GM23338 (cell line): ENCODE measurements around the gene AAR2. TPM values are rescaled to one million over a fixed set of nuclear protein-coding genes. Genes with fewer than 3 reads are reported as not detected.
A peak's percentile ranks its signal among the peaks of the same experiment; 100 is the strongest.

ENCODE experiments used
- ATAC-seq: fragments of 200-7000 bp; cut with Tn5 transposase; 3 replicates; pipeline ENCODE4 v1.9.1; 2020
- DNase-seq: peaks from one replicate; pipeline ENCODE4 v3.0.0-alpha.2; 2015; ENCODE audit warnings: low spot score
- H2AFZ ChIP-seq: fragments of 200-600 bp; sonication (generic); 2 replicates; pipeline ENCODE4 v1.8.0; 2016; ENCODE audit warnings: antibody characterized with exemption, mild to moderate bottlenecking, moderate library complexity
- H3F3A ChIP-seq: fragments of 200-600 bp; sonication (generic); replicated peaks from 2 replicates; pipeline ENCODE4 v1.8.0; 2017; ENCODE audit warnings: antibody characterized with exemption, mixed run types, low read depth
- H3K27ac ChIP-seq: fragments of 200-600 bp; sonication (generic); 2 replicates; pipeline ENCODE4 v1.6.1; 2016; ENCODE audit warnings: low read depth
- H3K27me3 ChIP-seq: fragments of 200-600 bp; sonication (generic); 2 replicates; pipeline ENCODE4 v1.8.0; 2016; ENCODE audit warnings: mild to moderate bottlenecking, mixed run types, moderate library complexity; ENCODE audit not compliant: insufficient read depth
- H3K36me3 ChIP-seq: fragments of 200-600 bp; sonication (generic); 2 replicates; pipeline ENCODE4 v1.8.0; 2016; ENCODE audit warnings: mild to moderate bottlenecking; ENCODE audit not compliant: insufficient read depth
- H3K4me1 ChIP-seq: fragments of 200-600 bp; sonication (generic); 2 replicates; pipeline ENCODE4 v1.8.0; 2016; ENCODE audit warnings: mild to moderate bottlenecking, moderate library complexity; ENCODE audit not compliant: insufficient read depth
- H3K4me2 ChIP-seq: fragments of 200-600 bp; sonication (generic); 2 replicates; pipeline ENCODE4 v1.7.1; 2017; ENCODE audit warnings: mixed run types
- H3K4me3 ChIP-seq: fragments of 200-600 bp; sonication (generic); 2 replicates; pipeline ENCODE4 v1.6.1; 2016; ENCODE audit warnings: mixed run types
- H3K79me2 ChIP-seq: fragments of 200-600 bp; sonication (generic); replicated peaks from 2 replicates; pipeline ENCODE4 v1.8.0; 2017; ENCODE audit warnings: mild to moderate bottlenecking; ENCODE audit not compliant: insufficient read depth
- H3K9me2 ChIP-seq: fragments of 200-600 bp; sonication (generic); 2 replicates; pipeline ENCODE4 v1.8.0; 2017; ENCODE audit not compliant: insufficient read depth
- H4K20me1 ChIP-seq: fragments of 200-600 bp; sonication (generic); replicated peaks from 2 replicates; pipeline ENCODE4 v1.8.0; 2017; ENCODE audit warnings: mild to moderate bottlenecking; ENCODE audit not compliant: insufficient read depth
- H3K27ac Mint-ChIP-seq: 2 replicates; pipeline ENCODE4 v1.8.0; 2020; ENCODE audit warnings: inconsistent platforms, mild to moderate bottlenecking, moderate library complexity, mixed read lengths
- H3K27me3 Mint-ChIP-seq: 3 replicates; pipeline ENCODE4 v1.8.0; 2022; ENCODE audit warnings: low read depth, mild to moderate bottlenecking, moderate library complexity, mixed read lengths, inconsistent platforms; ENCODE audit not compliant: insufficient read depth, poor library complexity
- H3K36me3 Mint-ChIP-seq: 3 replicates; pipeline ENCODE4 v1.8.0; 2021; ENCODE audit warnings: low read depth, mild to moderate bottlenecking, inconsistent platforms, moderate library complexity, mixed read lengths
- H3K4me1 Mint-ChIP-seq: 3 replicates; pipeline ENCODE4 v1.8.0; 2020; ENCODE audit warnings: mild to moderate bottlenecking, inconsistent platforms, mixed read lengths
- H3K4me3 Mint-ChIP-seq: 3 replicates; pipeline ENCODE4 v1.8.0; 2021; ENCODE audit warnings: moderate library complexity, mild to moderate bottlenecking, inconsistent platforms, mixed read lengths
- H3K9me3 Mint-ChIP-seq: 3 replicates; pipeline ENCODE4 v1.8.0; 2020; ENCODE audit warnings: moderate library complexity, mild to moderate bottlenecking, inconsistent platforms, mixed read lengths
- CREB1 ChIP-seq: fragments of 250-450 bp; sonication (Bioruptor Pico); IDR thresholded peaks from 2 replicates; pipeline ENCODE4 v1.5.0; 2020; ENCODE audit warnings: low read depth, mild to moderate bottlenecking, moderate library complexity
- EZH2phosphoT487 ChIP-seq: fragments of 200-600 bp; sonication (generic); IDR thresholded peaks from one replicate; pipeline ENCODE4 v1.8.1; 2018; ENCODE audit warnings: antibody characterized with exemption; ENCODE audit not compliant: unreplicated experiment
- JUNB ChIP-seq: IDR thresholded peaks from one replicate; pipeline ENCODE4 v1.6.1; 2016; ENCODE audit warnings: antibody characterized with exemption; ENCODE audit not compliant: unreplicated experiment
- NANOG ChIP-seq: IDR thresholded peaks from 2 replicates; pipeline ENCODE4 v1.6.1; 2016; ENCODE audit warnings: antibody characterized with exemption, borderline replicate concordance
- STAT1 ChIP-seq: IDR thresholded peaks from one replicate; pipeline ENCODE4 v1.6.1; 2016; ENCODE audit warnings: antibody characterized with exemption; ENCODE audit not compliant: unreplicated experiment
- ZNF114 ChIP-seq: fragments of 250-450 bp; sonication (Bioruptor Pico); IDR thresholded peaks from 2 replicates; pipeline ENCODE4 v1.5.0; 2020; ENCODE audit warnings: mild to moderate bottlenecking, moderate library complexity
- ZNF331 ChIP-seq: fragments of 250-450 bp; sonication (Bioruptor Pico); IDR thresholded peaks from 2 replicates; pipeline ENCODE4 v1.5.0; 2020; ENCODE audit warnings: low read depth, mild to moderate bottlenecking, moderate library complexity
- polyA plus RNA-seq: library from polyadenylated mRNA; unstranded; fragments of >200 nt; fragmentation: Nextera tagmentation; extraction: Ambion mirVana; gene quantifications from 2 replicates; pipeline ENCODE4 v1.2.1, GENCODE V29; 2016
- total RNA-seq: library from RNA; depleted of rRNA; stranded (reverse); fragments of >200 nt; shearing (Covaris generic); gene quantifications from 2 replicates; pipeline ENCODE4 v1.2.3, GENCODE V29; 2014
- TF ChIP-seq, protein P1 (sequence below), 2 experiments: fragments of 200-600 bp in 1 of 2; sonication (generic) in 1 of 2; conservative IDR thresholded peaks; 2 replicates each; pipeline versions ENCODE4 v1.5.1 to v1.6.1; 2016 to 2017; ENCODE audit warnings: antibody characterized with exemption in 2 of 2, low read depth in 2 of 2, mild to moderate bottlenecking in 2 of 2, moderate library complexity in 1 of 2
- TF ChIP-seq, protein P2 (sequence below): IDR thresholded peaks from 2 replicates; pipeline ENCODE4 v1.6.1; 2016; ENCODE audit warnings: antibody characterized with exemption
- TF ChIP-seq, protein P3 (sequence below): fragments of 250-450 bp; sonication (Bioruptor Pico); IDR thresholded peaks from 2 replicates; pipeline ENCODE4 v1.5.0; 2020; ENCODE audit warnings: mild to moderate bottlenecking, moderate library complexity

AAR2 gene
- total and polyA plus RNA-seq, 2 experiments from 2014 or later = 15.8 to 32.6 TPM

DNA sequence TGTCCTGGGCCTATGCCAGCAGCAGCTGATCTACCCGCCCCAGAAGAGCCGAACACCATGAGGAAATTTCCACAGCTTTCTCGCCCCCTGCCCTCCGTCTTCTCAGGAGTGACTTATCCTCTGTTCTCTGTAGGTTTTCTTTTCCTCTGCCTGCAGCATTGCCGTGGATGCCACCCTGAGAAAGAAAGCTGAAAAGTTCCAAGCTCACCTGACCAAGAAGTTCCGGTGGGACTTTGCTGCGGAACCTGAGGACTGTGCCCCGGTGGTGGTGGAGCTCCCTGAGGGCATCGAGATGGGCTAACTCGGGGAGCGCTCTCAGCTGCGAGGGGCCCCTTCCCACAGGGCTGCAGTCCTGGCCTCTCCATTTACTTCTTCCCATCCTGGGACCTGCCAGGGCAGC, 19.2 kb downstream of the AAR2 start:
- Histone ChIP-seq H3K79me2 (0 out of 2 replicates have a peak, but pooled peaks cover 4% of the 10 kb centered on the region), H3K9me2 (no peaks in the 10 kb centered on the region), H3K4me3 (no peak overlapping the region), H3K36me3 (peaks cover 4% of the 10 kb centered on the region; the same call in 1 of the 2 replicates), H3K27ac (no peak overlapping the region), H3K4me1 (peaks cover 7% of the 10 kb centered on the region; the same call in 1 of the 2 replicates), H4K20me1 (peaks cover 12% of the 10 kb centered on the region; the same call in 1 of the 2 replicates), H3K27me3 (no peaks in the 10 kb centered on the region), H2AFZ (no peak overlapping the region), H3F3A (no peaks in the 10 kb centered on the region), H3K4me2 (no peak overlapping the region)
- TF ChIP-seq ZNF331 = no peak
- no peak for TF ChIP-seq ZNF114
- TF ChIP-seq, protein P1, sequence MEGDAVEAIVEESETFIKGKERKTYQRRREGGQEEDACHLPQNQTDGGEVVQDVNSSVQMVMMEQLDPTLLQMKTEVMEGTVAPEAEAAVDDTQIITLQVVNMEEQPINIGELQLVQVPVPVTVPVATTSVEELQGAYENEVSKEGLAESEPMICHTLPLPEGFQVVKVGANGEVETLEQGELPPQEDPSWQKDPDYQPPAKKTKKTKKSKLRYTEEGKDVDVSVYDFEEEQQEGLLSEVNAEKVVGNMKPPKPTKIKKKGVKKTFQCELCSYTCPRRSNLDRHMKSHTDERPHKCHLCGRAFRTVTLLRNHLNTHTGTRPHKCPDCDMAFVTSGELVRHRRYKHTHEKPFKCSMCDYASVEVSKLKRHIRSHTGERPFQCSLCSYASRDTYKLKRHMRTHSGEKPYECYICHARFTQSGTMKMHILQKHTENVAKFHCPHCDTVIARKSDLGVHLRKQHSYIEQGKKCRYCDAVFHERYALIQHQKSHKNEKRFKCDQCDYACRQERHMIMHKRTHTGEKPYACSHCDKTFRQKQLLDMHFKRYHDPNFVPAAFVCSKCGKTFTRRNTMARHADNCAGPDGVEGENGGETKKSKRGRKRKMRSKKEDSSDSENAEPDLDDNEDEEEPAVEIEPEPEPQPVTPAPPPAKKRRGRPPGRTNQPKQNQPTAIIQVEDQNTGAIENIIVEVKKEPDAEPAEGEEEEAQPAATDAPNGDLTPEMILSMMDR (conservative IDR thresholded peaks at IDR 0.05; ENCODE audit: low read depth in 2 of 2) = no peak
- TF ChIP-seq, protein P2, sequence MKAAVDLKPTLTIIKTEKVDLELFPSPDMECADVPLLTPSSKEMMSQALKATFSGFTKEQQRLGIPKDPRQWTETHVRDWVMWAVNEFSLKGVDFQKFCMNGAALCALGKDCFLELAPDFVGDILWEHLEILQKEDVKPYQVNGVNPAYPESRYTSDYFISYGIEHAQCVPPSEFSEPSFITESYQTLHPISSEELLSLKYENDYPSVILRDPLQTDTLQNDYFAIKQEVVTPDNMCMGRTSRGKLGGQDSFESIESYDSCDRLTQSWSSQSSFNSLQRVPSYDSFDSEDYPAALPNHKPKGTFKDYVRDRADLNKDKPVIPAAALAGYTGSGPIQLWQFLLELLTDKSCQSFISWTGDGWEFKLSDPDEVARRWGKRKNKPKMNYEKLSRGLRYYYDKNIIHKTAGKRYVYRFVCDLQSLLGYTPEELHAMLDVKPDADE = no peak
- TF ChIP-seq NANOG = no peak
- Mint-ChIP-seq H3K27me3 (peaks cover 8% of the 10 kb centered on the region), H3K4me1 (peaks cover 26% of the 10 kb centered on the region), H3K4me3 (no peak overlapping the region), H3K27ac (no peak overlapping the region), H3K9me3 (no peaks in the 10 kb centered on the region), H3K36me3 (peaks cover 8% of the 10 kb centered on the region; the same call in 2 of the 3 replicates)
- ATAC-seq = no peak
- DNase-seq = no peak

DNA sequence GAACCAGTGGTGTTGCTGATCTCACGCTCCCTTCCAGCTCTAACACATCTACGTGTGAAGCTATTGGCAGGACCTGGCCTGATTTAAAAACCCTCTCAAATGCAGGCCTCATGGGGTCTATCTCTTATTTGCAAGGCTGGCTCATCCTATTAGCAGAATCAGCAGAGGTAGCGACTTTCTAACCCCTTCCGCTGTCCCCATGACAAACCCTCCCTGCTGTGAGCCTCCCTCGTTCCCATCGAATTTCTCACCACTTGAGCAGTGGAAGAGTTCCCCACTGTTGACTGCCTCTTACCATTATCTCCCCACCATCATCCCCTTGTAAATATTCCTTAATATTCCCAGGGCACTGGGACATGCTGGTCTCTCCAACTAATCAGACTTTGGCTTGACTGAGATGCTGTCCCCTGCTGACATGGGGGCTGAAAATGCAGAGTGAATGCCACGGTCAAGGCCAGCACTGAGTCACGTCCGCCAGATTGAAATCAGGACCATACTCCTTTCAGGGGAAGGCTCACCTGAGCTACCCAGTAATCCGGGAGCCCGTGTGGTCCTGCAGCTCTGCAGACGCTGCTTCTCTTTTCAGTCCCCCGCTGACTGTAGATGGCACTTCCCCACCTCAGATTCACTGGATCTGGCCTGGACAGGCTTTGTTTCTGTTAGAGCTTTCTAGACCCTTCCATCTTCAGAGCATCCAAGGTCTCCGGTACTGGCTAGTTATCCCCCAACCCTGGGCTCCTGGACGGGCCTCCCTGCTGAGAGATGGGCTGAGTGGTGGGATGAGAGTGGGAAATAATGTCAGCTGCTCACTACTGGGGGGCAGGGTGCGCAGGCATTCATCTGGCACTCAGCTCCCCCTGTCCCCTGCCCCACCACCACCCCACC, 23.1 kb downstream of the AAR2 start:
- DNase-seq (peak; percentile 32), ATAC-seq (peak; percentile 70)
- H3K27ac ChIP-seq = no peak overlapping the region
- no peaks in the 10 kb centered on the region for H3K27me3 ChIP-seq
- H3K27ac Mint-ChIP-seq = peak overlapping the region; percentile 45; the same call in 1 of the 2 replicates
- no peaks in the 10 kb centered on the region for H3K9me2 ChIP-seq
- H3K4me1 ChIP-seq = peaks cover 7% of the 10 kb centered on the region; the same call in 1 of the 2 replicates
- H3K27me3 Mint-ChIP-seq = peaks cover 3% of the 10 kb centered on the region
- peaks cover 19% of the 10 kb centered on the region for H3K4me1 Mint-ChIP-seq
- H3K4me3 ChIP-seq = no peak overlapping the region
- H3K4me2 ChIP-seq = peak overlapping the region; percentile 33; the same call in 1 of the 2 replicates
- peak overlapping the region; percentile 26; the same call in 1 of the 3 replicates for H3K4me3 Mint-ChIP-seq
- no peaks in the 10 kb centered on the region for H3F3A ChIP-seq
- H3K9me3 Mint-ChIP-seq = no peaks in the 10 kb centered on the region
- peaks cover 8% of the 10 kb centered on the region; the same call in 1 of the 3 replicates for H3K36me3 Mint-ChIP-seq
- no peak overlapping the region for H2AFZ ChIP-seq
- H4K20me1 ChIP-seq = no peaks in the 10 kb centered on the region
- H3K79me2 ChIP-seq = no peaks in the 10 kb centered on the region
- peaks cover 4% of the 10 kb centered on the region; the same call in 1 of the 2 replicates for H3K36me3 ChIP-seq
- TF ChIP-seq, protein P3, sequence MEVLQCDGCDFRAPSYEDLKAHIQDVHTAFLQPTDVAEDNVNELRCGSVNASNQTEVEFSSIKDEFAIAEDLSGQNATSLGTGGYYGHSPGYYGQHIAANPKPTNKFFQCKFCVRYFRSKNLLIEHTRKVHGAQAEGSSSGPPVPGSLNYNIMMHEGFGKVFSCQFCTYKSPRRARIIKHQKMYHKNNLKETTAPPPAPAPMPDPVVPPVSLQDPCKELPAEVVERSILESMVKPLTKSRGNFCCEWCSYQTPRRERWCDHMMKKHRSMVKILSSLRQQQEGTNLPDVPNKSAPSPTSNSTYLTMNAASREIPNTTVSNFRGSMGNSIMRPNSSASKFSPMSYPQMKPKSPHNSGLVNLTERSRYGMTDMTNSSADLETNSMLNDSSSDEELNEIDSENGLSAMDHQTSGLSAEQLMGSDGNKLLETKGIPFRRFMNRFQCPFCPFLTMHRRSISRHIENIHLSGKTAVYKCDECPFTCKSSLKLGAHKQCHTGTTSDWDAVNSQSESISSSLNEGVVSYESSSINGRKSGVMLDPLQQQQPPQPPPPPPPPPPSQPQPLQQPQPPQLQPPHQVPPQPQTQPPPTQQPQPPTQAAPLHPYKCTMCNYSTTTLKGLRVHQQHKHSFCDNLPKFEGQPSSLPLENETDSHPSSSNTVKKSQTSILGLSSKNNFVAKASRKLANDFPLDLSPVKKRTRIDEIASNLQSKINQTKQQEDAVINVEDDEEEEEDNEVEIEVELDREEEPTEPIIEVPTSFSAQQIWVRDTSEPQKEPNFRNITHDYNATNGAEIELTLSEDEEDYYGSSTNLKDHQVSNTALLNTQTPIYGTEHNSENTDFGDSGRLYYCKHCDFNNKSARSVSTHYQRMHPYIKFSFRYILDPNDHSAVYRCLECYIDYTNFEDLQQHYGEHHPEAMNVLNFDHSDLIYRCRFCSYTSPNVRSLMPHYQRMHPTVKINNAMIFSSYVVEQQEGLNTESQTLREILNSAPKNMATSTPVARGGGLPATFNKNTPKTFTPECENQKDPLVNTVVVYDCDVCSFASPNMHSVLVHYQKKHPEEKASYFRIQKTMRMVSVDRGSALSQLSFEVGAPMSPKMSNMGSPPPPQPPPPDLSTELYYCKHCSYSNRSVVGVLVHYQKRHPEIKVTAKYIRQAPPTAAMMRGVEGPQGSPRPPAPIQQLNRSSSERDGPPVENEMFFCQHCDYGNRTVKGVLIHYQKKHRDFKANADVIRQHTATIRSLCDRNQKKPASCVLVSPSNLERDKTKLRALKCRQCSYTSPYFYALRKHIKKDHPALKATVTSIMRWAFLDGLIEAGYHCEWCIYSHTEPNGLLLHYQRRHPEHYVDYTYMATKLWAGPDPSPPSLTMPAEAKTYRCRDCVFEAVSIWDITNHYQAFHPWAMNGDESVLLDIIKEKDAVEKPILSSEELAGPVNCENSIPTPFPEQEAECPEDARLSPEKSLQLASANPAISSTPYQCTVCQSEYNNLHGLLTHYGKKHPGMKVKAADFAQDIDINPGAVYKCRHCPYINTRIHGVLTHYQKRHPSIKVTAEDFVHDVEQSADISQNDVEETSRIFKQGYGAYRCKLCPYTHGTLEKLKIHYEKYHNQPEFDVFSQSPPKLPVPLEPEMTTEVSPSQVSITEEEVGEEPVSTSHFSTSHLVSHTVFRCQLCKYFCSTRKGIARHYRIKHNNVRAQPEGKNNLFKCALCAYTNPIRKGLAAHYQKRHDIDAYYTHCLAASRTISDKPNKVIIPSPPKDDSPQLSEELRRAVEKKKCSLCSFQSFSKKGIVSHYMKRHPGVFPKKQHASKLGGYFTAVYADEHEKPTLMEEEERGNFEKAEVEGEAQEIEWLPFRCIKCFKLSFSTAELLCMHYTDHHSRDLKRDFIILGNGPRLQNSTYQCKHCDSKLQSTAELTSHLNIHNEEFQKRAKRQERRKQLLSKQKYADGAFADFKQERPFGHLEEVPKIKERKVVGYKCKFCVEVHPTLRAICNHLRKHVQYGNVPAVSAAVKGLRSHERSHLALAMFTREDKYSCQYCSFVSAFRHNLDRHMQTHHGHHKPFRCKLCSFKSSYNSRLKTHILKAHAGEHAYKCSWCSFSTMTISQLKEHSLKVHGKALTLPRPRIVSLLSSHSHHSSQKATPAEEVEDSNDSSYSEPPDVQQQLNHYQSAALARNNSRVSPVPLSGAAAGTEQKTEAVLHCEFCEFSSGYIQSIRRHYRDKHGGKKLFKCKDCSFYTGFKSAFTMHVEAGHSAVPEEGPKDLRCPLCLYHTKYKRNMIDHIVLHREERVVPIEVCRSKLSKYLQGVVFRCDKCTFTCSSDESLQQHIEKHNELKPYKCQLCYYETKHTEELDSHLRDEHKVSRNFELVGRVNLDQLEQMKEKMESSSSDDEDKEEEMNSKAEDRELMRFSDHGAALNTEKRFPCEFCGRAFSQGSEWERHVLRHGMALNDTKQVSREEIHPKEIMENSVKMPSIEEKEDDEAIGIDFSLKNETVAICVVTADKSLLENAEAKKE (CRISPR knock-in tag) = no peak
- TF ChIP-seq JUNB (no peak), ZNF331 (no peak), STAT1 (no peak), CREB1 (CRISPR knock-in tag) (no peak), EZH2phosphoT487 (no peak)
